Mucosa of descending colon (tissue), 3 donors: ENCODE measurements around the gene ZNF423. TPM values are rescaled to one million over a fixed set of nuclear protein-coding genes. Genes with fewer than 3 reads are reported as not detected.

Experiments used
- ATAC-seq: fragments of 200-7000 bp; cut with Tn5 transposase; one replicate; pipeline ENCODE4 v1.9.1; 2020; ENCODE audit warnings: mild to moderate bottlenecking, moderate library complexity
- DNase-seq, 3 donors: peaks; one replicate each; pipeline ENCODE4 v3.0.0-alpha.2; 2020
- H3K36me3 ChIP-seq: fragments of 200-600 bp; one replicate; pipeline ENCODE4 v1.8.0; 2021; ENCODE audit warnings: low read depth, mild to moderate bottlenecking
- H3K4me1 ChIP-seq: fragments of 200-600 bp; one replicate; pipeline ENCODE4 v1.8.0; 2021; ENCODE audit warnings: low read depth, mild to moderate bottlenecking
- H3K4me3 ChIP-seq: fragments of 200-600 bp; one replicate; pipeline ENCODE4 v1.8.0; 2021; ENCODE audit warnings: mild to moderate bottlenecking
- H3K9me3 ChIP-seq: fragments of 200-600 bp; one replicate; pipeline ENCODE4 v1.8.0; 2021; ENCODE audit warnings: mild to moderate bottlenecking
- CTCF ChIP-seq: fragments of 200-600 bp; IDR thresholded peaks from one replicate; pipeline ENCODE4 v1.8.0; 2022; ENCODE audit warnings: antibody characterized with exemption, mild to moderate bottlenecking
- intact Hi-C, 2 donors: fragments of 100-400 bp; cut with DNase I in 1 of 2; cut with micrococcal nuclease in 1 of 2; formaldehyde crosslinking; loops; one replicate each; pipeline versions ENCODE4 v1.11.0 to v1.11.1; 2022; cut with DNase I, micrococcal nuclease
- total RNA-seq, 3 donors: library from RNA; stranded (reverse); fragmentation: NEBNext Ultra II Directional in 2 of 3; extraction: Animal tissue kit (Norgen Biotek cat#: 25700) in 2 of 3; gene quantifications; one replicate each; pipeline versions ENCODE4 v1.2.1 to v1.2.4, GENCODE V29; 2021 to 2023
- donor health status: DM: no; HTN: no; CAD: no; lungs with moderate emphysema.
- donor health status: DM: no; HTN: no; CAD: no.
- donor health status: DM: no; HTN: yes; CAD: no.

The ZNF423 gene
- total RNA-seq, 3 donors from 2014 or later = 6.7 to 11.6 (median 11.0) TPM

GRCh38 chr16:49519741-49520140, 336.2 kb downstream of the ZNF423 start:
- DNase-seq = no peak
- H3K4me1 ChIP-seq = no peaks in the 10 kb centered on the region
- no peak overlapping the region for H3K4me3 ChIP-seq
- no peaks in the 10 kb centered on the region for H3K36me3 ChIP-seq
- no peak for ATAC-seq
- no peaks in the 10 kb centered on the region for H3K9me3 ChIP-seq
- intact Hi-C loops = no loop called here
- no peak for TF ChIP-seq CTCF

- no peak for TF ChIP-seq CTCF
- Histone ChIP-seq H3K36me3 (no peaks in the 10 kb centered on the region), H3K9me3 (no peaks in the 10 kb centered on the region), H3K4me3 (no peak overlapping the region), H3K4me1 (no peaks in the 10 kb centered on the region)
- DNase-seq = peak in 1 of 3 donors; percentile 12
- ATAC-seq = no peak
- intact Hi-C loops = no loop called here
Measured at GRCh38 chr16:49519008-49519656, 336.8 kb downstream of the ZNF423 start.

- peak in 2 of 3 donors; percentile 21 to 27 for DNase-seq
- ATAC-seq = peak; percentile 37
- Histone ChIP-seq H3K36me3 (no peaks in the 10 kb centered on the region), H3K4me1 (no peaks in the 10 kb centered on the region), H3K4me3 (no peak overlapping the region), H3K9me3 (no peaks in the 10 kb centered on the region)
- no peak for TF ChIP-seq CTCF
- intact Hi-C loops = no loop called here
Measured at GRCh38 chr16:49516382-49517036, 339.4 kb downstream of the ZNF423 start.

GRCh38 chr16:49515861-49516260, 340.1 kb downstream of the ZNF423 start:
- intact Hi-C loops = no loop called here
- DNase-seq (peak in 1 of 3 donors; percentile 26), ATAC-seq (no peak)
- no peak for TF ChIP-seq CTCF
- no peak overlapping the region for H3K4me3 ChIP-seq
- H3K36me3 ChIP-seq = no peaks in the 10 kb centered on the region
- no peaks in the 10 kb centered on the region for H3K4me1 ChIP-seq
- H3K9me3 ChIP-seq = no peaks in the 10 kb centered on the region

- no peak overlapping the region for H3K4me3 ChIP-seq
- H3K4me1 ChIP-seq = no peaks in the 10 kb centered on the region
- intact Hi-C loops = no loop called here
- no peaks in the 10 kb centered on the region for H3K36me3 ChIP-seq
- no peak for ATAC-seq
- H3K9me3 ChIP-seq = no peaks in the 10 kb centered on the region
- no peak for TF ChIP-seq CTCF
- DNase-seq = peak in 1 of 3 donors; percentile 16
Measured at GRCh38 chr16:49515016-49515565, 340.8 kb downstream of the ZNF423 start.
